Stimulated activated naive B cell treated with anti-CD40 and anti-IgM and Interleukin-4, amounts not matched to agents 10 μg/mL and 1 μg/mL and 100 μg/mL, for 72 hours (primary cell): ENCODE measurements around the gene CCDC28B.

Experiments
- ATAC-seq, 2 donors: fragments of 150-1000 bp; cut with Tn5 transposase; replicated peaks; 2 replicates each; pipeline ENCODE4 v1.10.0; 2021; ENCODE audit warnings: moderate library complexity in 1 of 2
- DNase-seq: peaks from one replicate; pipeline ENCODE4 v3.0.0; 2021
- H3K27ac Mint-ChIP-seq: one replicate; pipeline ENCODE4 v1.8.0; 2022; ENCODE audit warnings: mild to moderate bottlenecking, mixed read lengths
- H3K27me3 Mint-ChIP-seq, 2 donors: one replicate each; pipeline ENCODE4 v1.8.0; 2022; ENCODE audit warnings: mixed read lengths in 2 of 2
- H3K36me3 Mint-ChIP-seq, 2 donors: one replicate each; pipeline ENCODE4 v1.8.0; 2022; ENCODE audit warnings: mixed read lengths in 2 of 2, mild to moderate bottlenecking in 1 of 2
- H3K4me1 Mint-ChIP-seq, 2 donors: one replicate each; pipeline ENCODE4 v1.8.0; 2022; ENCODE audit warnings: mixed read lengths in 2 of 2, mild to moderate bottlenecking in 1 of 2
- H3K4me3 Mint-ChIP-seq, 2 donors: one replicate each; pipeline ENCODE4 v1.8.0; 2022; ENCODE audit warnings: mild to moderate bottlenecking in 2 of 2, mixed read lengths in 2 of 2, moderate library complexity in 1 of 2
- H3K9me3 Mint-ChIP-seq, 2 donors: one replicate each; pipeline ENCODE4 v1.8.0; 2022; ENCODE audit warnings: mixed read lengths in 2 of 2, mild to moderate bottlenecking in 1 of 2

Gene CCDC28B

DNA sequence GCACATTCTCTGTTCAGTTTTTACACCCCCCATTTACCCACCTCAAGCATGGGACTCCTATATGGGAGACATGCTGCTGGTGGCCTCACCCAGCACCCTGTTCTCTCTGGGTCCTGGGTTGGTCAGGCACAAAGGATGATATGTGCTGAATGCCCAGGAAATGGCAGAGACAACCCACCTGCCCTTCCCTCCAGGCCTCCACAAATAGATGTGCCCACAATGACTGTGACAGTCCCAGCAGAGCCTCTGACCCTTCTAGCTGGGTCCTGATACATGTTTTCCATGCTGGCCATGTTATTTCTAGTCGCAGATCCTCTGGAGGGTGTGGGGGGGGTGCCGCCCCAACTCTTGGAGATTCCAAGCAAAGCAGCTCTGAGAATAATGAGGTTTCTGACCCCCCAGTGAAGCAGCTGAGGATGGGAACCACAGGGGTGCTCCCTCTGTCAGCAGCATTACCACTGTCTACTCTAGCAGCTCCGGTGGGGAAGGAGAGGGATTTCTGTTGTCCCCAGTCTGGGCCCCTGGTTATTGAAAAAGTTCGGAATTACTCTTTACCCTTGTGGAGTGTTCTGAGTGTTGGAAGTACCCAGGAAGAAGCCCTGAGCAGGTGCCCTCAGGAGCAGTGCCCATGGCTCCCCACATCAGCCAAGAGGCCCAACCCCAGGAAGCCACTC, 1.2 kb upstream of the CCDC28B start:
- Mint-ChIP-seq H3K36me3 (peaks cover 45 to 53% of the 10 kb centered on the region in 2 donors), H3K9me3 (no peaks in the 10 kb centered on the region), H3K27me3 (no peaks in the 10 kb centered on the region), H3K27ac (peak overlapping the region; percentile 99), H3K4me3 (peak overlapping the region; percentile 83 to 91), H3K4me1 (peaks cover 51 to 70% of the 10 kb centered on the region in 2 donors)
- DNase-seq, result no peak
- no peak for ATAC-seq

- ATAC-seq, result no peak
- Mint-ChIP-seq H3K9me3 (no peaks in the 10 kb centered on the region), H3K36me3 (peaks cover 46 to 53% of the 10 kb centered on the region in 2 donors), H3K4me1 (peaks cover 54 to 74% of the 10 kb centered on the region in 2 donors), H3K27me3 (no peaks in the 10 kb centered on the region), H3K27ac (peak overlapping the region; percentile 99), H3K4me3 (peak overlapping the region; percentile 83 to 91)
- no peak for DNase-seq
These were observed 700 bp upstream of the CCDC28B start for GRCh38 chr1:32199717-32200072.

GRCh38 chr1:32201011-32201855, 838 bp downstream of the CCDC28B start:
- Mint-ChIP-seq H3K9me3 (no peaks in the 10 kb centered on the region), H3K27me3 (no peaks in the 10 kb centered on the region), H3K4me3 (peak overlapping the region; percentile 83 to 91), H3K36me3 (peaks cover 38 to 59% of the 10 kb centered on the region in 2 donors), H3K27ac (peak overlapping the region; percentile 99), H3K4me1 (peaks cover 53 to 83% of the 10 kb centered on the region in 2 donors)
- peak; percentile 80 for DNase-seq
- peak; percentile 59 to 61 for ATAC-seq

- ATAC-seq (no peak), DNase-seq (no peak)
- no peaks in the 10 kb centered on the region for H3K9me3 Mint-ChIP-seq
- H3K4me3 Mint-ChIP-seq, result peak overlapping the region; percentile 90 to 94
- H3K4me1 Mint-ChIP-seq, result peaks cover 61 to 94% of the 10 kb centered on the region in 2 donors
- H3K27me3 Mint-ChIP-seq, result no peaks in the 10 kb centered on the region
- peaks cover 39 to 69% of the 10 kb centered on the region in 2 donors for H3K36me3 Mint-ChIP-seq
- H3K27ac Mint-ChIP-seq, result peak overlapping the region; percentile 90
These were observed 4.6 kb downstream of the CCDC28B start for GRCh38 chr1:32204943-32205361.

DNA sequence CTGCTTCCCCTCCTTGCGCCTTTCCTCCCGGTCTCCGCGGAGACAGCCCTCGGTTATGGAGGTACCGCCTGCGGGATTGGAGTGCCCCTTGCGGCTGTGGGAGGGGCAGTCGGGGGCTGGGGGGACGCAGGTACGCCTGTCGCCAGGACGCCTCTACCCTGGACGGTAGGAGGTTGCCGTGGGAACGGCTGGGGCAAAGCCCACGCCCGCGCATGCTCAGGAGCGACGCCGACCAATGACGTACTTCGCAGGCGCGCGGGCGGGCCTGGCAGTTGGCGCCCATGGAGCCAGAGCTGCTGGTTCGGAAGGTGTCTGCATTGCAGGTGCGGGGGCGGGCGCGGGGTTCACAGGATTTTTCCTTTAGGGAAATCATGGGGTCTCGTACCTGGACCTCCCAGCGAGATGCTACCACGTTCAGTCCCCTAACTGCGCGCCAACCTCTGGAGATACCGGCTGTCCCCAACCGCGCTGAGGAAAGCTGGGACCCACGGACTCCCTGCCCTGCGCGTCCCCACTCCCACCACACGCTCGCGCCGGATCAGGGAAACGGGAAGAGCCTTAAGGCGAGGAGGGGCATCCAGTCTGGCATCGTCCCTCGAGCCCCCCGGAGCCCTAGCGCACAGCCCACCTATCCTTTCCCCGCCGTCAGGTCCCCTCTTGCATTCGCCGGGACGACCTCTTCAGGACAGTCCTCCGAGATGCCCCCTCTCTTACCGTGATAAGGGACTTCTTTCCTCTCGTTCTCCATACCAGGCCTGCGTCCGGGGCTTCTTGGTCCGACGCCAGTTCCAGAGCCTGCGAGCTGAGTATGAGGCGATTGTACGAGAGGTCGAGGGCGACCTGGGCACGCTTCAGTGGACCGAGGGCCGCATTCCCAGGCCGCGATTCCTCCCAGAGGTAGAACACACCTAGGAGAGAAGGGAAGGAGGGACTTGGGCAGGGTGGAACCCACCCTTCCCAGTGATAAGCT, 5.3 kb downstream of the CCDC28B start, which contains the start of gene IQCC:
Gene IQCC (plus strand): TSS at position 271 of the 970 bp plus-strand sequence. CDS start 11 bp downstream, at position 282.
- ATAC-seq (peak; percentile 57 to 68), DNase-seq (peak; percentile 77)
- Mint-ChIP-seq H3K27ac (peak within 1 kb of the TSS; percentile 90), H3K4me1 (peaks cover 57 to 87% of the 10 kb centered on the region in 2 donors), H3K27me3 (no peaks in the 10 kb centered on the region), H3K9me3 (no peaks in the 10 kb centered on the region), H3K4me3 (peak within 1 kb of the TSS; percentile 90 to 94), H3K36me3 (peaks cover 39 to 69% of the 10 kb centered on the region in 2 donors)

- Mint-ChIP-seq H3K36me3 (peaks cover 29 to 66% of the 10 kb centered on the region in 2 donors), H3K4me3 (no peak overlapping the region), H3K27me3 (no peaks in the 10 kb centered on the region), H3K9me3 (no peaks in the 10 kb centered on the region), H3K4me1 (peaks cover 51 to 84% of the 10 kb centered on the region in 2 donors), H3K27ac (peak overlapping the region; percentile 59)
- ATAC-seq (peak; percentile 41 to 52), DNase-seq (peak; percentile 22)
These were observed 8.1 kb downstream of the CCDC28B start for GRCh38 chr1:32208469-32208868.

DNA sequence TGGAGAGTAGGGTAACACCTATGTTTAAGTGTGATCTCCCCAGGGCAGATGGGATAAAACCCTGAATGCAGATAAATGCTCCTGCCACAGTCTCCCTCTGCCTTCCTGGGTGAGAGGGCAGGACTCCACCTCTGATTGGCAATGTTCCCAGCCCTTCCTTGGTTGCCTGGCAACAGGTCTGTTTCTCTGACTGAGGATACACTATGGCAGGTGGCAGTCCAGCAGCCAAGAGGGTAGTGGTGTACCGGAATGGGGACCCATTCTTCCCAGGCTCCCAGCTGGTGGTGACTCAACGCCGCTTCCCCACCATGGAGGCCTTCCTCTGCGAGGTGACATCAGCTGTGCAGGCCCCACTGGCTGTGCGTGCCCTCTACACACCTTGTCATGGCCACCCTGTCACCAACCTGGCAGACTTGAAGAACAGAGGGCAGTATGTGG, 8.5 kb downstream of the CCDC28B start, which contains the start of gene DCDC2B:
Gene DCDC2B (plus strand): TSS at position 199 of the 438 bp plus-strand sequence. CDS start 5 bp downstream, at position 204.
- H3K27me3 Mint-ChIP-seq, result no peaks in the 10 kb centered on the region
- ATAC-seq (no peak), DNase-seq (no peak)
- peaks cover 48 to 80% of the 10 kb centered on the region in 2 donors for H3K4me1 Mint-ChIP-seq
- H3K27ac Mint-ChIP-seq, result peak within 1 kb of the TSS; percentile 59
- peaks cover 27 to 61% of the 10 kb centered on the region in 2 donors for H3K36me3 Mint-ChIP-seq
- H3K9me3 Mint-ChIP-seq, result no peaks in the 10 kb centered on the region
- H3K4me3 Mint-ChIP-seq, result peak within 1 kb of the TSS in 1 of 2 donors; percentile 19

- Mint-ChIP-seq H3K36me3 (peaks cover 27 to 48% of the 10 kb centered on the region in 2 donors), H3K4me1 (peaks cover 25 to 45% of the 10 kb centered on the region in 2 donors), H3K27me3 (no peaks in the 10 kb centered on the region), H3K27ac (peak overlapping the region; percentile 47), H3K4me3 (no peak overlapping the region), H3K9me3 (no peaks in the 10 kb centered on the region)
- ATAC-seq, result peak; percentile 87 to 89
- DNase-seq, result no peak
These were observed 15.5 kb downstream of the CCDC28B start for GRCh38 chr1:32215629-32216480.

DNA sequence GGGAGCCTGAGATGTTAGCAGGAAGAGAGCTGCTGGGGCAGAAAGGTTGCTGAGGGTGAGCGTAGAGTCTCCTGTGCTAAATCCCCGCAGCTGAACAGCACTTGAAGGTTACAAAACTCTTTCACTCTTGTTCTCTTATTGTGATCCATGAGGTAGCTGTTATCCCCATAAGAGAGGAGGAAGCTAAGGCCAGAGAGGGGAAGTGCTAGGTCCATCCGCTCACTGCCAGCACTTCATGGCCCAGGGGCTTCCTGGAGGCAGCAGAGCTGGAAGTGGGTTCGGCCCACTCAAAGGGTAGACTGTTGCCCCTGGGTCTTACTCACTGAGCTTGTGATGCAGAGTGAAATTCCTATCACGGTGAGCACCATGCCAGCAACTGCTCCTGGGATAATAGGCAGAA, 16.2 kb downstream of the CCDC28B start:
- H3K36me3 Mint-ChIP-seq, result peaks cover 27 to 47% of the 10 kb centered on the region in 2 donors
- peaks cover 30 to 46% of the 10 kb centered on the region in 2 donors for H3K4me1 Mint-ChIP-seq
- DNase-seq (no peak), ATAC-seq (no peak)
- H3K9me3 Mint-ChIP-seq, result no peaks in the 10 kb centered on the region
- no peaks in the 10 kb centered on the region for H3K27me3 Mint-ChIP-seq
- peak overlapping the region; percentile 47 for H3K27ac Mint-ChIP-seq
- no peak overlapping the region for H3K4me3 Mint-ChIP-seq

DNA sequence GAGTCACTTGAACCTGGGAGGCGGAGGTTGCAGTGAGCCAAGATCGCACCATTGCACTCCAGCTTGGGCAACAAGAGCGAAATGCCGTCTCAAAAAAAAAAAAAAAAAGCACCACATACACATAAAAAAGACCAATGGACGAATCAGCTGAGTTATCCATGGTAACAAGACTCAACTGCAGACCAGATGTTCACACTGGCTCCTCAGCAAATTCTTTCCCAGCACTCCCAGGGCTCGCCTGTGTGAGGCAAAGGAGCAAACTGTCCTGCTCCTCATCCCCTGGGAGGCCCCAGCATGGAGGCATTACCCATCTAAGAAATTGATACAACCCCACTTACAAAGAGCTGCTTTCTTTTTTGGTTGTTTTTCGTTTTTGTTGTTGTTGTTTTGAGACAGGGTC, 18.6 kb downstream of the CCDC28B start:
- no peak for ATAC-seq
- Mint-ChIP-seq H3K27ac (no peak overlapping the region), H3K27me3 (no peaks in the 10 kb centered on the region), H3K9me3 (no peaks in the 10 kb centered on the region), H3K4me1 (peaks cover 26 to 46% of the 10 kb centered on the region in 2 donors), H3K36me3 (peaks cover 25 to 47% of the 10 kb centered on the region in 2 donors), H3K4me3 (no peak overlapping the region)
- DNase-seq, result no peak

- peaks cover 26 to 50% of the 10 kb centered on the region in 2 donors for H3K36me3 Mint-ChIP-seq
- no peak for DNase-seq
- no peaks in the 10 kb centered on the region for H3K27me3 Mint-ChIP-seq
- peak; percentile 51 to 72 for ATAC-seq
- peak overlapping the region; percentile 96 to 99 for H3K4me3 Mint-ChIP-seq
- peaks cover 23 to 41% of the 10 kb centered on the region in 2 donors for H3K4me1 Mint-ChIP-seq
- H3K27ac Mint-ChIP-seq, result peak overlapping the region; percentile 69
- H3K9me3 Mint-ChIP-seq, result no peaks in the 10 kb centered on the region
These were observed 20.6 kb downstream of the CCDC28B start for GRCh38 chr1:32220746-32221580.

- Mint-ChIP-seq H3K27ac (peak overlapping the region; percentile 98), H3K4me3 (peak overlapping the region; percentile 96 to 99), H3K36me3 (peaks cover 21 to 48% of the 10 kb centered on the region in 2 donors), H3K27me3 (no peaks in the 10 kb centered on the region), H3K4me1 (peaks cover 22 to 39% of the 10 kb centered on the region in 2 donors), H3K9me3 (no peaks in the 10 kb centered on the region)
- no peak for ATAC-seq
- no peak for DNase-seq
These were observed 21.2 kb downstream of the CCDC28B start for GRCh38 chr1:32221581-32221979.
